GM19025 (cell line): ENCODE data around the gene STX1B.
A peak's percentile ranks its signal among the peaks of the same experiment; 100 is the strongest.
"Not testable (repeated sequence)": the region's sequence is repeated elsewhere in the genome, so short reads cannot be mapped to it uniquely, and the experiment has no call there.

Experiments used
- ATAC-seq: cut with Tn5 transposase; IDR thresholded peaks from one replicate; pipeline ENCODE4 v1.9.1; 2021; ENCODE audit warnings: mild to moderate bottlenecking, low read depth, moderate library complexity; ENCODE audit not compliant: unreplicated experiment

The STX1B gene

DNA sequence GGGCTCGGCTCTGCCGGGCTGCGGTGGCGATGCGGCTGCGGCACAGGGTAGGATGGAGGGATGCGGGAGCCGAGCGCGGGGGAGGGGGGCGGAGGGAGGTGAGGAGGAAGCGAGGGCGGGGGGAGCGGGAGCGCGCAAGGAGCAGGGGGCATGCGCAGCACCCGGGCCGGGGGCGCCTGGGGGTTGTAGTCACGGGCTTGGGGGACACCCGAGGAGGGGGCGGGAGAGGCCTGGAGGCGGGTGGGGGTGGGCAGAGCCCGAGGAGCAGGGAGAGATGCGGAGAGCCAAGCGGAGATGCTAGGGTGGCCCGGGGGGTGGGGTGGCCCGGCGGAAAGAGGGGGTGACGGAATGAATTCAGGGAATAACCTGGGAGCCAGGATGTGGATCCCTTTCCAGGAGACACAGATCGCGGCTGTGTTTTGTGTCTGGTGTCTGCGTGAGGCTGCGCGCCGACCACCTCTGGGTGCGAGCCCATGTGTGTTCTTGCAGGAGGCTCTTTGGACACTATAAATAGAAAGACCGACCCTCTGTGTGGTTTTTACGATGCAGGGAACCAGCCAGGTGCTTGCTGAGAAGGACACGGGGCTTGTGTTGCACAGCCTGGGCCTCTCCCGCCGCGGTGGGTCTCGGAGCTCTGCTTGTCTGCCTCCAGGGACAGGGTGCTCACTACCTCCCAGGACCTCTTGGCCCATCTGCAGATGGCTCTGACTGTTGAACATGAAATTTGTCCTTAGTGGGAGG lies at the start of gene STX1B:
Gene STX1B (minus strand): TSS at position 54 of the 741 bp plus-strand sequence. CDS start 242 bp downstream, outside the sequence.
- no peak for ATAC-seq

- ATAC-seq, result no peak
Observed at GRCh38 chr16:31055613-31056012, 45.2 kb upstream of the STX1B start.

DNA sequence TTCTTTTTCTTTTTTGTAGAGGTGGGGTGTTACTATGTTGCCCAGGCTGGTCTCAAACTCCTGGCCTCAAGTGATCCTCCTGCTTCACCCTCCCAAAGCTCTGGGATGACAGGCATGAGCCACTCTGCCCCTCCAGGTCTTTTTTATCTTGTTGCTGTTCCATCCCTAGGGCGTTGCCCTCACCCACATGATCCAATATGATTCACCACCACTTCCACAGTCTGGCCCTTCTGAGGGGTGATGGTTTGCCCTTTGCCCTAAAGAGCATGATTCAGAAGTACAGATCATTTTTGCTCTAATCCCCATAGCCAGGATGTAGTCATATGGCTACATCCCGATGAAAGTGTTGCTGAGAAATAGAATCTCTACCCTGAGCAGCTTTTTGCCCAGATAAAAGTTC lies 41.7 kb upstream of the STX1B start:
- no peak for ATAC-seq

- ATAC-seq, result no peak
Observed at GRCh38 chr16:31050280-31051030, 40.0 kb upstream of the STX1B start.

GRCh38 chr16:31043898-31044481 lies 33.6 kb upstream of the STX1B start:
- no peak for ATAC-seq

DNA sequence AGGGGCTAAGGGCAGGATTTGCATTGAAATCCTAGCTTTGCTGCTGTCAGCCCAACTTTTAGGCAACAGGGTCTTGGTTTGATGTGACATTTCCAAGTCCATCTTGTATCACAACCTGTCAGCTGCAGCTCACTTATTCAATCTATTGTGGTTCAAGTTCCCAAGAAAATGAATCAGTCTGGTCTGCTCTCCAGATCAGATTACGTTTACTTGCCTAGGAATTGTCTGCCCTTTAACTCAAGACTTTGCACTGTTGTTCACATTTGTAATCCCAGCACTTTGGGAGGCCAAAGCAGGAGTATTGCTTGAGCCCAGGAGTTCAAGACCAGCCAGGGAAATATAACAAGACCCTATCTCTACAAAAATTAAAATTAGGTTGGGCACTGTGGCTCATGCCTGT lies 32.9 kb upstream of the STX1B start:
- no peak for ATAC-seq

DNA sequence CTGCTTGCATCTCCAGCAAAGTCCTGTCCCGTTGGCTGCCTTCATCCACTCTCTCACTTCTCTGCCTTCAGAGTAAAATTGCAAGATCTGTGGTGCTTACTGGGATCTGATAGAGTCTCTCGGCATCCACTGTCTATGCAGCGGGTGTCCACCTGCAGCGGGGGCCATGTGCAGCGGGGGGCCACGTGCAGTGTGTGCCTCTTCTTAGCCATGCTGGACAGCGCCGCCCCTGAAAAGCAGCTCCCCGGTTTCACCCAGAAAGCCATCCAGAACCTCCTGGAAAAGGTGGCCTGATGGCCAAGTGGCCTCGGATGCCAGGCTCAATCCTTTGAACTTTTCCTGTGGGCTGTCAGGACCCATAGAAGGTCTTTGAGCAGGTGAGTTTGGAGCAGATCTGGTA lies 32.4 kb upstream of the STX1B start:
- ATAC-seq, result no peak

GRCh38 chr16:31038993-31039392 lies 28.6 kb upstream of the STX1B start:
- ATAC-seq, result no peak

- ATAC-seq, result no peak
Observed at GRCh38 chr16:31036691-31037090, 26.3 kb upstream of the STX1B start.

GRCh38 chr16:31033709-31034492 lies 23.5 kb upstream of the STX1B start:
- ATAC-seq, result peak; percentile 35

DNA sequence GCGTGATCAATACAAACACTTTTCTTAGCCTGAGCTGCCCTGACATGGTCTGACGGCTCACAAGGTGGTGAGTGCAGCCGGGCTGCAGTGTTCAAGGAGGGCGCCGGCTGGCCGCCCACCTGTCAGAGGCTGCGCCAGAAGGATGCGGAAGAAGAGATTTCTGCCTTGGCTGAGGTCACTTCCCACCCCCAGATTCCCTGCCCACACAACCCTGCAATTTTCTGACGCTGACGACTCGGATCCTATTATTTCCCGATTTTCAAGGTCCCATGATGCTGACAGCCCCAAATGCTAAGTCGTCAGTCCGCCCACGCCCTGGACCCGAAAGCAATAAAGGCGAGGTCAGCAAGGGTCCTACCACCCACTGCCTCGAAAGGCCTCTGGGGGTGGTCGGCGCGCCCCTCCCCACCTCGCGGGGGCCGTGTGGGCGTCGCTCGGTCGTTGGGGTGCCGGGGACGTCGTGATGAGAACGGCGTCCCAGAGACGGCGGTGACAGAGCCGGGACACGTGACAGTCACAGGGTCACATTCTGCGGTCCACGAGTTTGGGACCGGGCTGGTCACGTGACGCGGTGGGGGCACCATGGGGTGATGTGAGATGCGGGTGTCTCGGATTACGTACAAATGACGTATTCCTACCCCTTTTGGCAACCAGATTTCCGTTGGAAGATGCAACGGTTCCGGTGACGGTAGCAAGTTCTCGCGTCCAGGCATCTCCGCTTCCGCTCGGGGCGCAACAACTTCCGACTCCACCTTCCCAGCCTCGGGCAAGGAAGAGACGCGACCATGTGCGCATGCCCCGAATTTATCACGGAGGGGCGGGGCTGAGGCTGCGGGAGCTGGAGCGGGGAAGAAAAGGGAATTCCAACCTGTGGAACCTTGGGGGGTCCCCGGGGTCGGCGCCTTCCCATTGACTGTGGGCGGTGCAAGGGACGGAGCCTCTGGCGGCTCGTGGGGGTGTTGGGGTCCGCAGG lies 22.6 kb upstream of the STX1B start, which contains the start of gene STX4:
Gene STX4 (plus strand): TSS at position 823 of the 973 bp plus-strand sequence. CDS start 248 bp downstream, outside the sequence.
- ATAC-seq, result peak; percentile 83

DNA sequence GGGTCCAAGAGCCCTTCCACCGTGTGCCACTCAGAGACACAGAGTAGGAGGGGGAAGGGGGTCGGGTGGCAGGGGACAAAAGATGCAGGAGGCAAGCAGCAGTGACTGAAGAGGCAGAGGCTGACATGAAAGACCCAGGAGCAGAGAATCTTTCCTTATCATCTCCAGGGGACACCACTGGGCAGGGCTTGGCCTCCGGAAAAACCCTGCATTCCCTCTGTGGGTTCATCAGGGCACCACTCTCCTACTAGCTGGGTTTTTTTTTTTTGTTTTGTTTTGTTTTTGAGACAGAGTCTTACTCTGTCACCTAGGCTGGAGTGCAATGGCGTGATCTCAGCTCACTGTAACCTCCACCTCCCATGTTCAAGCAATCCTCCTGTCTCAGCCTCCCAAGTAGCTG lies 20.8 kb upstream of the STX1B start:
- ATAC-seq, result no peak

DNA sequence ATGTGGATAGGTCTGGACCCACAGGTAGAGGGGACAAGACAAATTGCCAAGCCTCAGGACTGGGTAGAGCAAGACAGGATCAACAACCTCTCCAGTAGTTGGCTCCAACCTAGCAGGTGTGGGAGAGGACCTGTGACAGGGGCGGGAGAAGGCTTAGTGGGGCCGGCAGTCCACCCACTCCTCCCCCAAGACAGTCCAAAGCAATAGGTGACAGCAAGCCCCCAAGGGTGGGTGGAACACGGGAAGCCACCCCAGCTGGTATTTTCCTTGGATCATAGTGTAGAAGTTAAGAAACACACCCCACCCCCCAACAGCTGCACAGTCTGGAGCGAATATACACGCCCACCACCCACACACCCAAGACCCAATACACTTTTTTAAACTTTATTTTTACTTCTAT lies 18.8 kb upstream of the STX1B start:
- ATAC-seq, result no peak

DNA sequence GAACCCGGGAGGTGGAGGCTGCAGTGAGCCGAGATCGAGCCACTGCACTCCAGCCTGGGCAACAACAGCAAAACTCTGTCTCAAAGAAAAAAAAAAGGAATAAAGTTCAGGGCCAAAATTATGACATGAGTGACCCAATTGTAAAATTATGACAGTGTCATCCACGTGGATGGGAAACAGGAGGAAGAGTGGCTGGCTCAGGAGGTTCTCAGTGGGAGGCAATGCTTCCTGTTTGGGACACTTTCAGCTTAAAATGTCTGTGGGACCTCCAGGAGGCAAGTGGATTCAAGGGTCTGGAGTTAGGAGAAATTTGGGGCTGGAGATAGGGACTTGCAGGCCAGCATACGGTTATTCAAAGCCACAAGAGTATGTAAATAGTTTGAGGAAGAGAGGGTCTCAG lies 14.9 kb upstream of the STX1B start:
- ATAC-seq, result no peak

DNA sequence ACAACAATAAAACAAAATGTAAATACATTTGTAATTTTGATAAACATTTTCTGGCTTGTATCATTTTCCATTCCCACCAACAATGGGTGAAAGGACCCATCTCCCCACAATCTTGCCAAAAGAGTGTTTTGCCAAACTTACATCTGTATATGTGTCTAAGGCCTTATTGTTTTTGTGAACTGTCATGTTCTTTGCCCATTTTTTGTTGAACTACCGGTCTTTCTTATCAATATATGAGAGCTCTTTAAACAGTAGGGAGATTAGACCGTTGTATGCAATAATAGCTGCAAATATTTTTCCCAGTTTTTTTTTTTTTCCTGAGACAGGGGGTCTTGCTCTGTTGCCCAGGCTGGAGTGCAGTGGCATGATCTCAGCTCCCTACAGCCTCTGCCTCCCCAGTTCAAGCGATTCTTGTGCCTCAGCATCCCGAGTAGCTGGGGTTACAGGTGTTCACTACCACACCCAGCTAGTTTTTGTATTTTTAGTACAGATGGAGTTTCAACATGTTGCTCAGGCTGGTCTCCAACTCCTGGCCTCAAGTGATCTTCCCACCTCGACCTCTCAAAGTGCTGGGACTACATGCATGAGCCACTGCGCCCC lies 13.3 kb upstream of the STX1B start:
- ATAC-seq, result no peak

DNA sequence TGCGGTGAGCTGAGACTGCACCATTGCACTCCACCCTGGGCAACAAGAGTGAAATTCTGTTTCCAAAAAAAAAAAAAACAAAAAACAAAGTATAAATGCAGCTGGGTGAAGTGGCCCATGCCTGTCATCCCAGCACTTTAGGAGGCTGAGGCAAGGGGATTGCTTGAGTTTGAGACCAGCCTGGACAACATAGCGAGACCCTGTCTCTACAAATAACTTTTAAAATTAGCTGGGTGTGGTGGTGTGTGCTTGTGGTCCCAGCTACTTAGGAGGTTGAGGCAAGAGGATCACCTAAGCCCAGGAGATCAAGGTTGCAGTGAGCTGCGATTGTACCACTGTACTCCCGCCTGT lies 12.8 kb upstream of the STX1B start:
- ATAC-seq, result no peak

DNA sequence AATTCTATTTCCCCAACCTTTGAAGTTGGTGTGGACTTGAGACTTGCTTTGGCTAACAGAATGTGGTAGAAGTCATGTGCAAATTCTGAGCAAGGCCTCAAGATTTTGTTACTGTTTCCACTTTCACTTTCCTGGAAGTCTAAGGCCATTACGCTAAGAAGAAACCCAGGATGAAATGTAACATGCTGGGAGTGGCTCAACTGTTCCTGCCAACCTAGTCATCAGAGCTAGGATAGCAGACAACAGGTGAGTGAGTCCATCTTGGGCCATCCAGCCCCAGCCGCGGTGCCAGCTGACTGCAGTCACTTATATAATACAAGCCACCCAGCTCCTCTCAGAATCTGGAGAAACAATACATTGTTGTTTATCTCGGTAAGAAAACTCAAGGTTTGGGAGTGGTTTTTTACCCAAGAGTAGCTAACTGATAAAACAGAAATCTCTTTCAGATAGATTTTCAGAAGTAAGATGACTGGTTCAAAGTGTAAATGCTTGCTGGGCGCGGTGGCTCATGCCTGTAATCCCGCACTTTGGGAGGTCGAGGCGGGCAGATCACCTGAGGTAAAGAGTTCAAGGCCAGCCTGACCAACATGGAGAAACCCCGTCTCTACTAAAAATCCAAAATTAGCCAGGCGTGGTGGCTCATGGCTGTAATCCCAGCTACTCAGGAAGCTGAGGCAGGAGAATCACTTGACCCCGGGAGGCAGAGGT lies 12.3 kb upstream of the STX1B start:
- no peak for ATAC-seq

- ATAC-seq, result no peak
Observed at GRCh38 chr16:31020536-31020935, 10.1 kb upstream of the STX1B start.

GRCh38 chr16:31017756-31018155 lies 7.3 kb upstream of the STX1B start:
- ATAC-seq, result not testable (repeated sequence)
